Lower leg skin (tissue), 4 donors: ENCODE measurements around the gene CARD10. TPM values are rescaled to one million over a fixed set of nuclear protein-coding genes. Genes with fewer than 3 reads are reported as not detected.

Experiments
- DNase-seq, 2 donors: peaks; one replicate each; pipeline ENCODE4 v3.0.0-alpha.2; 2019; ENCODE audit warnings: low spot score in 2 of 2
- H3K4me3 ChIP-seq: fragments of 200-600 bp; sonication (generic); 2 replicates; pipeline ENCODE4 v1.5.1; 2017; ENCODE audit warnings: mild to moderate bottlenecking, low read depth; ENCODE audit not compliant: poor library complexity, severe bottlenecking
- POLR2A ChIP-seq, 2 donors: fragments of 450-650 bp; IDR thresholded peaks; one replicate each; pipeline ENCODE4 v1.6.1; 2016 to 2017; ENCODE audit warnings: antibody characterized with exemption in 2 of 2, mild to moderate bottlenecking in 1 of 2, moderate library complexity in 1 of 2
- WGBS, 2 donors: methylation state at CpG; one replicate each; pipeline ENCODE4 v1.1.5; 2018; 5-methylcytosine and 5-hydroxymethylcytosine counted together
- intact Hi-C: fragments of 100-400 bp; cut with DNase I; formaldehyde crosslinking; loops from one replicate; pipeline ENCODE4 v1.15.0; 2023; ENCODE audit warnings: low total_unique reads
- total RNA-seq, 4 donors: library from RNA; depleted of rRNA; stranded (reverse); fragments of >200 nt; gene quantifications; one replicate each; pipeline ENCODE4 v1.1.0, GENCODE V29; 2016
- TF ChIP-seq, protein P1 (sequence below), 3 donors: fragments of 450-650 bp; IDR thresholded peaks; one replicate each; pipeline ENCODE4 v1.5.1; 2016; ENCODE audit warnings: antibody characterized with exemption in 3 of 3, mild to moderate bottlenecking in 3 of 3, moderate library complexity in 2 of 3

The CARD10 gene
- total RNA-seq, 4 donors from 2014 or later: 13.2 to 22.5 (median 18.6) TPM

DNA sequence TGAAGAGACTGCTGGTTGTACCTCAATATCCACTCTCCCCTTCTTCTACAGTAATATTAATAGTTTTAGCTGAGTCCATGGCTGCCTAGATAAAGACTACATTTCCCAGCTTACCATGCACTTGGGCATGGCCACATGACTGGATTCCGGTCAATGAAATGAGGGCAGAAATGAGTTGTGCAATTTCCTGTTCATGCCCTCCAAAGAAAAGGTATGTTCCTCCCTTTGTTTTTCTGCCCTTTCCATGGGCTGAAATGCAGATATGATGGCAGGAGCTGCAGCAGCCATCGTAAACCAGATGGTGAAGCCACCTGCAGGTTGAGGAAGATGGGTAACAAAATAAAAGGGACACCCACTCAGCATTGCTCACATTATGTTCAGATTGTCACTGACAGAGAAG lies 76.7 kb downstream of the CARD10 start:
- no peak for DNase-seq
- H3K4me3 ChIP-seq: no peak overlapping the region
- TF ChIP-seq, protein P1, sequence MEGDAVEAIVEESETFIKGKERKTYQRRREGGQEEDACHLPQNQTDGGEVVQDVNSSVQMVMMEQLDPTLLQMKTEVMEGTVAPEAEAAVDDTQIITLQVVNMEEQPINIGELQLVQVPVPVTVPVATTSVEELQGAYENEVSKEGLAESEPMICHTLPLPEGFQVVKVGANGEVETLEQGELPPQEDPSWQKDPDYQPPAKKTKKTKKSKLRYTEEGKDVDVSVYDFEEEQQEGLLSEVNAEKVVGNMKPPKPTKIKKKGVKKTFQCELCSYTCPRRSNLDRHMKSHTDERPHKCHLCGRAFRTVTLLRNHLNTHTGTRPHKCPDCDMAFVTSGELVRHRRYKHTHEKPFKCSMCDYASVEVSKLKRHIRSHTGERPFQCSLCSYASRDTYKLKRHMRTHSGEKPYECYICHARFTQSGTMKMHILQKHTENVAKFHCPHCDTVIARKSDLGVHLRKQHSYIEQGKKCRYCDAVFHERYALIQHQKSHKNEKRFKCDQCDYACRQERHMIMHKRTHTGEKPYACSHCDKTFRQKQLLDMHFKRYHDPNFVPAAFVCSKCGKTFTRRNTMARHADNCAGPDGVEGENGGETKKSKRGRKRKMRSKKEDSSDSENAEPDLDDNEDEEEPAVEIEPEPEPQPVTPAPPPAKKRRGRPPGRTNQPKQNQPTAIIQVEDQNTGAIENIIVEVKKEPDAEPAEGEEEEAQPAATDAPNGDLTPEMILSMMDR (IDR thresholded peaks at IDR 0.05): no peak
- TF ChIP-seq POLR2A (IDR thresholded peaks at IDR 0.05): no peak
- 70 to 78% methylated on average over 2 of the region's 2 CpGs for WGBS, 2 donors
- intact Hi-C loops: no loop called here

- 74 to 75% methylated on average over 8 of the region's 8 CpGs for WGBS, 2 donors
- no peak overlapping the region for H3K4me3 ChIP-seq
- intact Hi-C loops: no loop called here
- DNase-seq: no peak
- no peak for TF ChIP-seq POLR2A (IDR thresholded peaks at IDR 0.05)
- TF ChIP-seq, protein P1 (IDR thresholded peaks at IDR 0.05): no peak
Measured at GRCh38 chr22:37442135-37442534, 77.1 kb downstream of the CARD10 start.

GRCh38 chr22:37440875-37441274 lies 78.3 kb downstream of the CARD10 start:
- no peak overlapping the region for H3K4me3 ChIP-seq
- TF ChIP-seq, protein P1 (IDR thresholded peaks at IDR 0.05): no peak
- TF ChIP-seq POLR2A (IDR thresholded peaks at IDR 0.05): no peak
- no peak for DNase-seq
- intact Hi-C loops: no loop called here
- 90 to 92% methylated on average over 4 of the region's 4 CpGs for WGBS, 2 donors

Other genes with a start within 250 kb of the CARD10 start
- gene CYTH4, start 236.9 kb downstream of the CARD10 start, total RNA-seq: 10 to 100 TPM in 1 of 4 donors, 1 to 10 TPM in 3; 1.4 to 13.1 (median 3.0) TPM
- gene ELFN2, start 91.9 kb downstream of the CARD10 start, total RNA-seq: 1 to 10 TPM in 2 of 4 donors, under 1 TPM in 2; 0.26 to 1.5 (median 0.82) TPM
- 10 to 100 TPM in 1 of 4 donors, 1 to 10 TPM in 3; 5.7 to 13.0 (median 6.3) TPM for gene MFNG, start 33.0 kb downstream of the CARD10 start, total RNA-seq
- 10 to 100 TPM; 44.4 to 80.1 (median 70.5) TPM for gene CDC42EP1, start 41.1 kb upstream of the CARD10 start, total RNA-seq
- 1 to 10 TPM in 1 of 4 donors, not detected in 3; 1.4 TPM for gene LGALS2, start 60.7 kb upstream of the CARD10 start, total RNA-seq
- gene GGA1, start 89.4 kb upstream of the CARD10 start, total RNA-seq: 10 to 100 TPM; 50.3 to 66.0 (median 53.6) TPM
- gene SH3BP1, start 120.3 kb upstream of the CARD10 start, total RNA-seq: 10 to 100 TPM; 29.1 to 83.3 (median 60.3) TPM
- gene PDXP, start 139.3 kb upstream of the CARD10 start, total RNA-seq: 1 to 10 TPM; 1.8 to 4.6 (median 3.2) TPM
- gene LGALS1, start 156.2 kb upstream of the CARD10 start, total RNA-seq: 100 to 1,000 TPM; 110 to 347 (median 232) TPM
- gene NOL12, start 166.9 kb upstream of the CARD10 start, total RNA-seq: 10 to 100 TPM; 24.3 to 72.3 (median 36.1) TPM
- 10 to 100 TPM; 45.3 to 86.4 (median 65.1) TPM for gene TRIOBP, start 177.6 kb upstream of the CARD10 start, total RNA-seq